HepG2 (cell line): ENCODE data around the gene DIAPH1. TPM values are rescaled to one million over a fixed set of nuclear protein-coding genes. Genes with fewer than 3 reads are reported as not detected.

ENCODE experiments used
- ATAC-seq: fragments of 200-7000 bp; cut with Tn5 transposase; 3 replicates; pipeline ENCODE4 v1.9.1; 2020; ENCODE audit warnings: mild to moderate bottlenecking, moderate library complexity
- BruUV-seq: library from RNA; stranded (reverse); fragments of 400-500 nt; replicated peaks from 2 replicates; lab custom pipeline; 2021; lab: Mats Ljungman, UMichigan
- CTCF ChIA-PET: fragments of 300-600 bp; formaldehyde crosslinking; extraction: SDS; loops from one replicate; lab custom pipeline; 2021; ENCODE audit warnings: low total read pairs, inconsistent platforms, low intra/inter-chr PET ratio; lab: Yijun Ruan, JAX
- POLR2A ChIA-PET: fragments of 350-600 bp; sonication (Branson Sonifier 250); formaldehyde crosslinking; loops from one replicate; lab custom pipeline; 2020; ENCODE audit warnings: antibody characterized with exemption, inconsistent platforms; lab: Yijun Ruan, JAX
- DNase-seq: peaks from one replicate; pipeline ENCODE4 v3.0.0-alpha.2; 2015; ENCODE audit warnings: low spot score
- FAIRE-seq: peaks from 3 replicates; lab custom pipeline; 2011; peaks lifted over from hg19 to GRCh38; lab: Jason Lieb, UNC
- H2AFZ ChIP-seq: one replicate; pipeline ENCODE4 v1.6.1; 2011; ENCODE audit warnings: low read length, inconsistent platforms
- H3K27ac ChIP-seq: fragments of 300-600 bp; 3 replicates; pipeline ENCODE4 v1.8.0; 2011; ENCODE audit warnings: mixed run types, mild to moderate bottlenecking, mixed read lengths, low read length, inconsistent platforms; ENCODE audit not compliant: insufficient read depth; ENCODE audit errors: extremely low read length
- H3K27me3 ChIP-seq, 2 experiments: fragments of 200-600 bp in 1 of 2; 2 replicates in 1 of 2; 3 replicates in 1 of 2; pipeline versions ENCODE4 v1.6.0 to v1.8.0; 2011; ENCODE audit warnings: low read length in 2 of 2, mild to moderate bottlenecking in 2 of 2, moderate library complexity in 2 of 2, inconsistent platforms in 1 of 2; ENCODE audit not compliant: insufficient read depth in 2 of 2, control insufficient read depth in 1 of 2
- H3K36me3 ChIP-seq, 2 experiments: fragments of 200-600 bp in 1 of 2; replicated peaks in 1 of 2; 2 replicates in 1 of 2; 3 replicates in 1 of 2; pipeline versions ENCODE4 v1.5.1 to v1.8.0; 2011; ENCODE audit warnings: low read length in 2 of 2, inconsistent platforms in 1 of 2; ENCODE audit not compliant: insufficient read depth in 2 of 2, control insufficient read depth in 1 of 2
- H3K4me1 ChIP-seq: 2 replicates; pipeline ENCODE4 v1.5.1; 2012; ENCODE audit warnings: low read length, inconsistent platforms; ENCODE audit not compliant: insufficient read depth
- H3K4me2 ChIP-seq: 2 replicates; pipeline ENCODE4 v1.6.0; 2011; ENCODE audit warnings: low read depth, low read length, inconsistent platforms
- H3K4me3 ChIP-seq, 3 experiments: fragments of 200-600 bp in 1 of 3; sonication (generic), shearing (Covaris generic) in 1 of 3; replicated peaks in 1 of 3; 2 replicates each; pipeline ENCODE4 v1.5.1; 2011 to 2016; ENCODE audit warnings: low read length in 3 of 3, inconsistent platforms in 2 of 3, low read depth in 2 of 3, mild to moderate bottlenecking in 2 of 3, control low read depth in 1 of 3, mixed read lengths in 1 of 3; ENCODE audit not compliant: insufficient read depth in 1 of 3
- H3K79me2 ChIP-seq: one replicate; pipeline ENCODE4 v1.6.1; 2011; ENCODE audit warnings: low read length, inconsistent platforms; ENCODE audit not compliant: insufficient read depth
- H3K9ac ChIP-seq: 2 replicates; pipeline ENCODE4 v1.6.0; 2011; ENCODE audit warnings: mild to moderate bottlenecking, low read depth, low read length, inconsistent platforms; ENCODE audit not compliant: insufficient read depth
- H3K9me3 ChIP-seq: 2 replicates; pipeline ENCODE4 v1.5.1; 2012; ENCODE audit warnings: mild to moderate bottlenecking, low read length
- H4K20me1 ChIP-seq: 2 replicates; pipeline ENCODE4 v1.6.0; 2011; ENCODE audit warnings: inconsistent platforms, mild to moderate bottlenecking, low read length, moderate library complexity; ENCODE audit not compliant: insufficient read depth
- ASH2L ChIP-seq: fragments of 300-600, 200-600 bp; sonication (generic); IDR thresholded peaks from 2 replicates; pipeline ENCODE4 v1.7.0; 2017; ENCODE audit warnings: low read depth, mild to moderate bottlenecking, moderate library complexity, mixed read lengths, low read length; ENCODE audit not compliant: insufficient read length
- ISX ChIP-seq: sonication (generic); formaldehyde crosslinking; conservative IDR thresholded peaks from 2 replicates; pipeline ENCODE4 v1.5.0; 2020; ENCODE audit warnings: missing genetic modification reagents
- LRRFIP1 ChIP-seq: sonication (generic); formaldehyde crosslinking; conservative IDR thresholded peaks from 2 replicates; pipeline ENCODE4 v1.4.0; 2020; ENCODE audit warnings: missing genetic modification reagents
- RFXAP ChIP-seq: sonication (generic); formaldehyde crosslinking; IDR thresholded peaks from 2 replicates; pipeline ENCODE4 v1.4.0; 2020; ENCODE audit warnings: missing genetic modification reagents, borderline replicate concordance
- ZFY ChIP-seq: sonication (generic); formaldehyde crosslinking; IDR thresholded peaks from 2 replicates; pipeline ENCODE4 v1.4.0; 2020; ENCODE audit warnings: missing genetic modification reagents
- ZNF121 ChIP-seq: sonication (generic); formaldehyde crosslinking; IDR thresholded peaks from 2 replicates; pipeline ENCODE4 v1.5.0; 2020; ENCODE audit warnings: mild to moderate bottlenecking, missing genetic modification reagents
- ZNF263 ChIP-seq: sonication (generic); formaldehyde crosslinking; IDR thresholded peaks from 2 replicates; pipeline ENCODE4 v1.4.0; 2020; ENCODE audit warnings: missing genetic modification reagents
- ZSCAN25 ChIP-seq: sonication (generic); formaldehyde crosslinking; IDR thresholded peaks from 2 replicates; pipeline ENCODE4 v1.8.0; 2022; ENCODE audit warnings: mild to moderate bottlenecking, missing genetic modification reagents
- ZXDC ChIP-seq: sonication (generic); formaldehyde crosslinking; IDR thresholded peaks from 2 replicates; pipeline ENCODE4 v1.5.0; 2020; ENCODE audit warnings: mild to moderate bottlenecking, missing genetic modification reagents
- WGBS: methylation state at CpG from one replicate; pipeline ENCODE4 v1.1.6; 2017; ENCODE audit warnings: low lambda C conversion rate; 5-methylcytosine and 5-hydroxymethylcytosine counted together
- in situ Hi-C: cut with HindIII; loops from 2 replicates; pipeline ENCODE4 v1.10.0; 2017; ENCODE audit warnings: low pct_unique_long_range_greater_than_20kb; ENCODE audit not compliant: extremely low pct_ligation_motif_present
- intact Hi-C: fragments of 100-400 bp; cut with micrococcal nuclease; formaldehyde crosslinking; loops from one replicate; pipeline ENCODE4 v1.10.0; 2022; ENCODE audit not compliant: unreplicated experiment
- polyA plus RNA-seq, 8 experiments: library from polyadenylated mRNA; depleted of rRNA in 3 of 8; stranded (reverse) in 7 of 8; unstranded in 1 of 8; fragments of >200 nt; fragmentation: Illumina TruSeq in 4 of 8; extraction: Trizol in 4 of 8; gene quantifications; 2 replicates each; pipeline versions ENCODE4 v1.2.1 to v1.2.3, GENCODE V29; 2011 to 2016; ENCODE audit warnings: low read depth in 4 of 8, missing spikeins in 1 of 8, mixed read lengths in 1 of 8; ENCODE audit not compliant: insufficient read depth in 1 of 8
- total RNA-seq, 5 experiments: library from RNA; depleted of rRNA; stranded (reverse); fragments of >200 nt; fragmentation: Illumina TruSeq; extraction: Trizol; gene quantifications; 2 replicates each; pipeline ENCODE4 v1.2.3, GENCODE V29; 2016; ENCODE audit warnings: low read depth in 1 of 5
- TF ChIP-seq, protein P1 (sequence below): sonication (generic); formaldehyde crosslinking; IDR thresholded peaks from 2 replicates; pipeline ENCODE4 v1.5.0; 2020; ENCODE audit warnings: mild to moderate bottlenecking, missing genetic modification reagents

DIAPH1 gene
- total and polyA plus RNA-seq, 2 of the 13 experiments (the other 11 are each of a cell fraction or from before 2014, with no cell fraction given), result 25.1 to 33.9 TPM

DNA sequence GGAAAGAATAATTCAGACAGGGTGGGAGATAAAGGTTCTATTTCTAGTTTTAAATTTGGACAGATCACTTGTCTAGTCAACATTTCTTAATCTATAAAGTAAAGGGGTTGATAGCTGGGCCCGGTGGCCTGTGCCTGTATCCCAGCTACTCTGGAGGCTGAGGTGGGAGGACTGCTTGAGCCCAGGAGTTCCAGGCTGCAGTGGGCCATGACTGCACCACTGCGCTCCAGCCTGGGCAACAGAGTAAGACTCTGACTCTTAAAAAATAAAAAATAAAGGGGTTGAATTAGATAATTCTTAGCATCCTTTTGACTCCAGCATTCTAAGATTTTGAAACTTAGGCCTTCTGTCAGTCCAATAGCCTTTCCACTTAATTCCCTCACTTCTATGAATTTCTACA is 10.8 kb downstream of the DIAPH1 start:
- Histone ChIP-seq H3K9ac (peak overlapping the region; percentile 51), H3K4me3 (peak overlapping the region in 2 of 3 experiments; percentile 43 to 49; a peak in 2 of 6 replicates), H2AFZ (no peak overlapping the region), H3K79me2 (peaks cover 92% of the 10 kb centered on the region), H3K9me3 (no peaks in the 10 kb centered on the region), H3K4me2 (peak overlapping the region; percentile 81), H3K27me3 (no peaks in the 10 kb centered on the region), H3K27ac (peak overlapping the region; percentile 78), H4K20me1 (no peaks in the 10 kb centered on the region; the same call in 1 of the 2 replicates), H3K4me1 (peaks cover 86% of the 10 kb centered on the region), H3K36me3 (0 out of 5 replicates have a peak, but pooled peaks cover 0 to under 1% of the 10 kb centered on the region in 2 experiments)
- ATAC-seq (peak; percentile 46), FAIRE-seq (no peak), DNase-seq (no peak)
- ChIA-PET CTCF (no interaction called here), POLR2A (interaction anchor here (0.7 to 3.9 kb wide), 4 partner anchors 9 to 29 kb away, joined by 3 to 14 read pairs (median 7); partner anchors contain the start of genes DIAPH1, HDAC3 and RELL2)
- WGBS, result 72% methylated on average over 2 of the region's 2 CpGs
- BruUV-seq, result no TSS peak
- intact Hi-C loops, result loop anchor here (1.0 kb wide), 1 partner anchor 11 kb away; no protein-coding TSS in a partner anchor
- TF ChIP-seq ZFY (no peak), ISX (CRISPR knock-in tag) (no peak), ZXDC (CRISPR knock-in tag) (no peak), LRRFIP1 (no peak), ZNF121 (CRISPR knock-in tag) (peak; percentile 59; the same call in 1 of the 2 replicates), ASH2L (no peak), ZNF263 (CRISPR knock-in tag) (peak; percentile 66; the same call in 1 of the 2 replicates), ZSCAN25 (CRISPR knock-in tag) (no peak), RFXAP (CRISPR knock-in tag) (no peak)
- TF ChIP-seq, protein P1, sequence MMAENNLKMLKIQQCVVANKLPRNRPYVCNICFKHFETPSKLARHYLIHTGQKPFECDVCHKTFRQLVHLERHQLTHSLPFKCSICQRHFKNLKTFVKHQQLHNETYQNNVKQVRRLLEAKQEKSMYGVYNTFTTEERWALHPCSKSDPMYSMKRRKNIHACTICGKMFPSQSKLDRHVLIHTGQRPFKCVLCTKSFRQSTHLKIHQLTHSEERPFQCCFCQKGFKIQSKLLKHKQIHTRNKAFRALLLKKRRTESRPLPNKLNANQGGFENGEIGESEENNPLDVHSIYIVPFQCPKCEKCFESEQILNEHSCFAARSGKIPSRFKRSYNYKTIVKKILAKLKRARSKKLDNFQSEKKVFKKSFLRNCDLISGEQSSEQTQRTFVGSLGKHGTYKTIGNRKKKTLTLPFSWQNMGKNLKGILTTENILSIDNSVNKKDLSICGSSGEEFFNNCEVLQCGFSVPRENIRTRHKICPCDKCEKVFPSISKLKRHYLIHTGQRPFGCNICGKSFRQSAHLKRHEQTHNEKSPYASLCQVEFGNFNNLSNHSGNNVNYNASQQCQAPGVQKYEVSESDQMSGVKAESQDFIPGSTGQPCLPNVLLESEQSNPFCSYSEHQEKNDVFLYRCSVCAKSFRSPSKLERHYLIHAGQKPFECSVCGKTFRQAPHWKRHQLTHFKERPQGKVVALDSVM (CRISPR knock-in tag), result peak; percentile 78; the same call in 1 of the 2 replicates
- in situ Hi-C loops, result no loop called here
